Measurements from ENCODE around the gene TRMT44. TPM values are rescaled to one million over a fixed set of nuclear protein-coding genes. Genes with fewer than 3 reads are reported as not detected.

The TRMT44 gene
- total and polyA plus RNA-seq, 2 of the 13 experiments (the other 11 are each of a cell fraction or from before 2014, with no cell fraction given): 5.8 to 8.6 TPM

DNA sequence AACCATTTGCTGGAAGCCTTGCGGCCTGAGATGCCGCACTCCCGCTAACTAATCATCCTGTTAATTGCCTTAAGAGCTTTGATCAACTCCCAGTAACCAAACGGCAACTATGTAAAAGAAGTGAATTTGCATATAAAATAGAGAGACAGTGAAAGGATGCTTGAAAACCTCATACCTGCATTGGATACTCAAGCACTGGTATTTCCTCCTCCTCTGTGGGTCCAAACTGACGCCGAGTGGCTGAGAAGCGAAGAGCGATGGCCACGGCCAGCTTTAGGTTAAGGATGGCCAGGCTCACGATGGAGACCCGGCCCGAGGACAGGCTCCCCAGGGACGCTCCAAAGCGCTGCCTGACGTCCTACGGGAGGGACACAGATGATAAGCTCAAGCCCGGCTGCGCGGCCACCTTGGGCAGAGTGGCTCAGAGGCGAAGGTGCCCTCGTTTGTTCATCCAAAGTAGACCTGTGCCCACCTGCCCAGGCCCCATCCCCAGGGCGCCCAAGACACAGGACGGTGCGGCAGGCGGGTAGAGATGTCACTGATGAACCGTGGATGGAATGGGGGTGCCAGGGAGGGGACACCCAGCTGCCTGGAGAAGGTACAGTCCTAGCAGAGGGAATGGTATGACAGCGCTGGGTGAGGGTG is 43.7 kb upstream of the TRMT44 start:
- Histone ChIP-seq H4K20me1 (ENCODE audit: insufficient read depth, low read length) (no peaks in the 10 kb centered on the region), H3K4me1 (ENCODE audit: insufficient read depth, low read length) (no peaks in the 10 kb centered on the region), H3K9ac (ENCODE audit: insufficient read depth, low read depth, low read length) (no peak overlapping the region), H3K4me2 (ENCODE audit: low read depth, low read length) (no peak overlapping the region), H3K79me2 (ENCODE audit: insufficient read depth, low read length) (no peaks in the 10 kb centered on the region), H3K4me3 (replicated peaks in 1 of 3; ENCODE audit: insufficient read depth in 1 of 3, low read depth in 2 of 3, low read length in 3 of 3) (no peak overlapping the region), H2AFZ (ENCODE audit: low read length) (no peak overlapping the region), H3K9me3 (ENCODE audit: low read length) (no peaks in the 10 kb centered on the region), H3K27me3 (ENCODE audit: control insufficient read depth in 1 of 2, insufficient read depth in 2 of 2, low read length in 2 of 2) (no peaks in the 10 kb centered on the region; a peak in 1 of 5 replicates), H3K36me3 (replicated peaks in 1 of 2; ENCODE audit: control insufficient read depth in 1 of 2, insufficient read depth in 2 of 2, low read length in 2 of 2) (peaks cover 0 to 22% of the 10 kb centered on the region in 2 experiments; a peak in 3 of 5 replicates), H3K27ac (ENCODE audit: extremely low read length, insufficient read depth, low read length) (no peak overlapping the region)
- 96% methylated on average over 15 of the region's 27 CpGs for WGBS (ENCODE audit: low lambda C conversion rate)
- ATAC-seq (no peak), FAIRE-seq (no peak), DNase-seq (ENCODE audit: low spot score) (no peak)
- CTCF ChIA-PET (ENCODE audit: low intra/inter-chr PET ratio, low total read pairs): no interaction called here
- POLR2A ChIA-PET: no interaction called here
- intact Hi-C loops (cut with micrococcal nuclease; ENCODE audit: unreplicated experiment): no loop called here
- in situ Hi-C loops (cut with HindIII; ENCODE audit: extremely low pct_ligation_motif_present, low pct_unique_long_range_greater_than_20kb): no loop called here
- no peak for TF ChIP-seq ZNF761 (CRISPR knock-in tag; conservative IDR thresholded peaks at IDR 0.05)
- TF ChIP-seq HDAC1 (CRISPR knock-in tag; IDR thresholded peaks at IDR 0.05): no peak
- TF ChIP-seq HHEX (CRISPR knock-in tag; IDR thresholded peaks at IDR 0.05): no peak
- no peak for TF ChIP-seq SNAI1 (CRISPR knock-in tag; IDR thresholded peaks at IDR 0.05; ENCODE audit: borderline replicate concordance)
- TF ChIP-seq FIP1L1 (IDR thresholded peaks at IDR 0.05; ENCODE audit: borderline replicate concordance, insufficient read depth, low read depth, low read length): no peak
- TF ChIP-seq RCOR2 (CRISPR knock-in tag; IDR thresholded peaks at IDR 0.05): no peak
- TF ChIP-seq ZSCAN20 (CRISPR knock-in tag; IDR thresholded peaks at IDR 0.05; ENCODE audit: borderline replicate concordance): no peak
- TF ChIP-seq SIN3B (IDR thresholded peaks at IDR 0.05; ENCODE audit: low read length): no peak
- TF ChIP-seq IRF2 (CRISPR knock-in tag; IDR thresholded peaks at IDR 0.05): no peak
- TF ChIP-seq, protein P1, sequence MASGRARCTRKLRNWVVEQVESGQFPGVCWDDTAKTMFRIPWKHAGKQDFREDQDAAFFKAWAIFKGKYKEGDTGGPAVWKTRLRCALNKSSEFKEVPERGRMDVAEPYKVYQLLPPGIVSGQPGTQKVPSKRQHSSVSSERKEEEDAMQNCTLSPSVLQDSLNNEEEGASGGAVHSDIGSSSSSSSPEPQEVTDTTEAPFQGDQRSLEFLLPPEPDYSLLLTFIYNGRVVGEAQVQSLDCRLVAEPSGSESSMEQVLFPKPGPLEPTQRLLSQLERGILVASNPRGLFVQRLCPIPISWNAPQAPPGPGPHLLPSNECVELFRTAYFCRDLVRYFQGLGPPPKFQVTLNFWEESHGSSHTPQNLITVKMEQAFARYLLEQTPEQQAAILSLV (CRISPR knock-in tag; IDR thresholded peaks at IDR 0.05; ENCODE audit: borderline replicate concordance): no peak
- no peak for TF ChIP-seq CENPBD1 (CRISPR knock-in tag; IDR thresholded peaks at IDR 0.05; ENCODE audit: borderline replicate concordance, low read depth)
- TF ChIP-seq PRMT3 (CRISPR knock-in tag; IDR thresholded peaks at IDR 0.05; ENCODE audit: borderline replicate concordance, low read depth): no peak
- TF ChIP-seq, protein P2, sequence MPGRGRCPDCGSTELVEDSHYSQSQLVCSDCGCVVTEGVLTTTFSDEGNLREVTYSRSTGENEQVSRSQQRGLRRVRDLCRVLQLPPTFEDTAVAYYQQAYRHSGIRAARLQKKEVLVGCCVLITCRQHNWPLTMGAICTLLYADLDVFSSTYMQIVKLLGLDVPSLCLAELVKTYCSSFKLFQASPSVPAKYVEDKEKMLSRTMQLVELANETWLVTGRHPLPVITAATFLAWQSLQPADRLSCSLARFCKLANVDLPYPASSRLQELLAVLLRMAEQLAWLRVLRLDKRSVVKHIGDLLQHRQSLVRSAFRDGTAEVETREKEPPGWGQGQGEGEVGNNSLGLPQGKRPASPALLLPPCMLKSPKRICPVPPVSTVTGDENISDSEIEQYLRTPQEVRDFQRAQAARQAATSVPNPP (CRISPR knock-in tag; IDR thresholded peaks at IDR 0.05): no peak
- no peak for TF ChIP-seq CHCHD3 (CRISPR knock-in tag; IDR thresholded peaks at IDR 0.05)
- TF ChIP-seq ZNF749 (CRISPR knock-in tag; IDR thresholded peaks at IDR 0.05; ENCODE audit: borderline replicate concordance): no peak
- BruUV-seq (replicated peaks): no TSS peak
